ENCODE results near the gene TTYH2.

TTYH2 gene, protein sequence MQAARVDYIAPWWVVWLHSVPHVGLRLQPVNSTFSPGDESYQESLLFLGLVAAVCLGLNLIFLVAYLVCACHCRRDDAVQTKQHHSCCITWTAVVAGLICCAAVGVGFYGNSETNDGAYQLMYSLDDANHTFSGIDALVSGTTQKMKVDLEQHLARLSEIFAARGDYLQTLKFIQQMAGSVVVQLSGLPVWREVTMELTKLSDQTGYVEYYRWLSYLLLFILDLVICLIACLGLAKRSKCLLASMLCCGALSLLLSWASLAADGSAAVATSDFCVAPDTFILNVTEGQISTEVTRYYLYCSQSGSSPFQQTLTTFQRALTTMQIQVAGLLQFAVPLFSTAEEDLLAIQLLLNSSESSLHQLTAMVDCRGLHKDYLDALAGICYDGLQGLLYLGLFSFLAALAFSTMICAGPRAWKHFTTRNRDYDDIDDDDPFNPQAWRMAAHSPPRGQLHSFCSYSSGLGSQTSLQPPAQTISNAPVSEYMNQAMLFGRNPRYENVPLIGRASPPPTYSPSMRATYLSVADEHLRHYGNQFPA

GRCh38 chr17:74212913-74213791 lies at the start of gene TTYH2:
Gene TTYH2 (plus strand): TSS chr17:74213571. CDS start chr17:74213588, 17 bp downstream.
- Mint-ChIP-seq H3K27me3 (peaks cover 8% of the 10 kb centered on the region), H3K4me3 (peak within 1 kb of the TSS; percentile 82 to 91), H3K9me3 (no peaks in the 10 kb centered on the region), H3K27ac (peak within 1 kb of the TSS; percentile 36 to 85), H3K4me1 (peaks cover 86% of the 10 kb centered on the region)
- DNase-seq, result peak; percentile 65 to 66
- ATAC-seq, result peak; percentile 73

GRCh38 chr17:74163836-74164235 lies 49.5 kb upstream of the TTYH2 start:
- DNase-seq (no peak), ATAC-seq (no peak)
- H3K27me3 Mint-ChIP-seq, result peaks cover 16% of the 10 kb centered on the region
- H3K9me3 Mint-ChIP-seq, result no peaks in the 10 kb centered on the region
- no peaks in the 10 kb centered on the region for H3K4me1 Mint-ChIP-seq
- no peak overlapping the region for H3K4me3 Mint-ChIP-seq
- no peak overlapping the region for H3K27ac Mint-ChIP-seq

GRCh38 chr17:74164446-74165045 lies 48.8 kb upstream of the TTYH2 start:
- H3K9me3 Mint-ChIP-seq, result no peaks in the 10 kb centered on the region

GRCh38 chr17:74165797-74166365 lies 47.5 kb upstream of the TTYH2 start:
- Mint-ChIP-seq H3K27me3 (peaks cover 19% of the 10 kb centered on the region), H3K4me3 (no peak overlapping the region), H3K9me3 (no peaks in the 10 kb centered on the region), H3K27ac (no peak overlapping the region), H3K4me1 (no peaks in the 10 kb centered on the region)
- ATAC-seq (no peak), DNase-seq (no peak)

More at GRCh38 chr17:74164446-74165045, 48.8 kb upstream of the TTYH2 start:
- no peaks in the 10 kb centered on the region for H3K4me1 Mint-ChIP-seq
- DNase-seq, result no peak
- H3K4me3 Mint-ChIP-seq, result no peak overlapping the region
- no peak for ATAC-seq
- peaks cover 12% of the 10 kb centered on the region for H3K27me3 Mint-ChIP-seq
- no peak overlapping the region for H3K27ac Mint-ChIP-seq

- DNase-seq (no peak), ATAC-seq (no peak)
- Mint-ChIP-seq H3K27ac (peak overlapping the region in 1 of 2 donors; percentile 22), H3K9me3 (no peaks in the 10 kb centered on the region), H3K4me3 (no peak overlapping the region), H3K4me1 (no peaks in the 10 kb centered on the region), H3K27me3 (peaks cover 44% of the 10 kb centered on the region)
Observed at GRCh38 chr17:74170924-74171323, 42.4 kb upstream of the TTYH2 start.

- Mint-ChIP-seq H3K27me3 (peaks cover 53% of the 10 kb centered on the region), H3K27ac (no peak overlapping the region), H3K4me1 (no peaks in the 10 kb centered on the region), H3K4me3 (no peak overlapping the region), H3K9me3 (no peaks in the 10 kb centered on the region)
- ATAC-seq (no peak), DNase-seq (no peak)
Observed at GRCh38 chr17:74172700-74173099, 40.7 kb upstream of the TTYH2 start.

GRCh38 chr17:74176546-74177001 lies 36.8 kb upstream of the TTYH2 start:
- DNase-seq (peak; percentile 29 to 46), ATAC-seq (peak; percentile 66)
- Mint-ChIP-seq H3K9me3 (no peaks in the 10 kb centered on the region), H3K4me1 (no peaks in the 10 kb centered on the region), H3K27ac (no peak overlapping the region), H3K27me3 (peaks cover 65% of the 10 kb centered on the region), H3K4me3 (no peak overlapping the region)

- Mint-ChIP-seq H3K27ac (peak overlapping the region in 1 of 2 donors; percentile 5), H3K27me3 (peaks cover 65% of the 10 kb centered on the region), H3K4me1 (no peaks in the 10 kb centered on the region), H3K4me3 (no peak overlapping the region), H3K9me3 (no peaks in the 10 kb centered on the region)
- ATAC-seq (no peak), DNase-seq (no peak)
Observed at GRCh38 chr17:74177018-74177450, 36.3 kb upstream of the TTYH2 start.

- H3K27ac Mint-ChIP-seq, result no peak overlapping the region
- DNase-seq, result no peak
- peaks cover 54% of the 10 kb centered on the region for H3K27me3 Mint-ChIP-seq
- no peaks in the 10 kb centered on the region for H3K4me1 Mint-ChIP-seq
- H3K4me3 Mint-ChIP-seq, result no peak overlapping the region
- ATAC-seq, result no peak
- no peaks in the 10 kb centered on the region for H3K9me3 Mint-ChIP-seq
Observed at GRCh38 chr17:74179576-74179975, 33.8 kb upstream of the TTYH2 start.

DNA sequence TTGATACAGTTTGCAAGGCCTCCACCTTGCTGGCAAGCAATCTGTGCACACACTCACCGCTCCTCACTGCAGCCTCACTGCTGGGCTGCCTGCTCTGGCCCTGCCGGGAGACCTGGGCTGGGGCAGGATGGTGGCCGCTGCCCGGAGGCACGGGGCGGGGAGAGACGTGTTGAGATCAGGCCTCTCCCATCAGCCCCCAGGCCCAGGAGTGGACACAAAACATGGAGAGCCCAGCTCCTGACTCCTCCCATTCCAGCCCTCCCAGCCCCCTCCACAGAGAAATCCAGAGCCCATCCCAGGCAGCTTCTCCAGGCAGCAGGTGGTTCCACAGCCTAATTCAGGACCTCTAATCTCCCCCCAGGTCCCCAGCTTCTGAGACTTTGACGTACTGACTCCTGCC lies 33.0 kb upstream of the TTYH2 start:
- peak overlapping the region in 1 of 2 donors; percentile 93 for H3K27ac Mint-ChIP-seq
- no peaks in the 10 kb centered on the region for H3K4me1 Mint-ChIP-seq
- ATAC-seq (no peak), DNase-seq (no peak)
- peaks cover 47% of the 10 kb centered on the region for H3K27me3 Mint-ChIP-seq
- no peaks in the 10 kb centered on the region for H3K9me3 Mint-ChIP-seq
- no peak overlapping the region for H3K4me3 Mint-ChIP-seq

DNA sequence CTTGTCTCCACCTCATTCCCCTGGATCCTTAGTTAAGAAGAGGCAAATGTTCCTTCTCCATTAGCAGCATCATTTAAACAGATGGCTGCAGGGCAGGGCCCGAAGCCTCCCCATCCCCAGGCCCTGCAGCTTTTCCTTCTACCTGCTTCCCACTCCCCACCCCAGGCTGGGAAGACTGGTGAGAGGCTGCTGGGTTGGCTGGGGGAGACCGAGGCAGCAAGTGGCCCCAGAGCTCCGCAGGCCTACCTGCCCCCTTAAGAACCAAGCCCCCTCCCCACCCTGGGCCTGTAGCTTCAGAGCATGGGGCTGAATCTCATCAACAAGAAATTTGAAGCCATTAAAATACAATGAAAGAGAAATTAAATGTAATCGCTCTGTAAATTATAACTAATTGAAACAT lies 32.0 kb upstream of the TTYH2 start:
- H3K4me1 Mint-ChIP-seq, result no peaks in the 10 kb centered on the region
- DNase-seq, result no peak
- ATAC-seq, result no peak
- H3K27ac Mint-ChIP-seq, result no peak overlapping the region
- H3K27me3 Mint-ChIP-seq, result peaks cover 42% of the 10 kb centered on the region
- H3K4me3 Mint-ChIP-seq, result no peak overlapping the region
- H3K9me3 Mint-ChIP-seq, result no peaks in the 10 kb centered on the region

DNA sequence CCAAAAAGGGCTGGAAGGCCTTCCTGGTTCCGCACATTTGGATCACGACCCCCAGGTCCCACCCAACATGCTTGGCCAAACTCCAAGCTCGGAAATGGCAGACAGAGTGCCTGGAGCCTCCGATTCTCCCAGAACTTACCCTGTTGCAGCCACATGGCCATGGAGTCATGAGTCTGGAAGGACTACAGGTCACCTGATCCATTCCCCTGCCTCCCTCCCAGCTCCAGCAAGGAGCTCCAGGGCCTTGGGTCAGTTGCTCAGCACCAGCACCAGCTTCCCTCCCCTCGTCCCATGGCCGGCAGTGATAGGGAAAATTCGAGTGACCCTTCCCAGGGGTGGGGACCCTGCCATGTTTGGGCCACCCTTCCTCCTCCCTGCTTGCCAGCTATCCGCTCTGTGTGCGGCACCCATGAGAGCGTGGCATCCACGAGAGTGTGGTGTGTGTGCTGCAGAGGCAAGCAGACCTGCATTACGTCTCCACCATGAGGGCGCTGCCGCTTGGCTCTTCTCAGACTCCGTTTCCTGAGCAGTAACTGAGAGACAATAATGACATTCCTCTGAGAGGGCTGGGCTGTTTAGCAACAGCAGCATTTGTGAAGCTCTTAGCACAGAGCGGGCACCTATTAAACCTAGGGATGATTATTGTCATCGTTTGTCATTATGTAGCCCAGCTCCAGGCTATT lies 31.2 kb upstream of the TTYH2 start:
- Mint-ChIP-seq H3K4me1 (no peaks in the 10 kb centered on the region), H3K4me3 (no peak overlapping the region), H3K27me3 (peaks cover 40% of the 10 kb centered on the region), H3K9me3 (no peaks in the 10 kb centered on the region), H3K27ac (no peak overlapping the region)
- ATAC-seq (no peak), DNase-seq (no peak)

DNA sequence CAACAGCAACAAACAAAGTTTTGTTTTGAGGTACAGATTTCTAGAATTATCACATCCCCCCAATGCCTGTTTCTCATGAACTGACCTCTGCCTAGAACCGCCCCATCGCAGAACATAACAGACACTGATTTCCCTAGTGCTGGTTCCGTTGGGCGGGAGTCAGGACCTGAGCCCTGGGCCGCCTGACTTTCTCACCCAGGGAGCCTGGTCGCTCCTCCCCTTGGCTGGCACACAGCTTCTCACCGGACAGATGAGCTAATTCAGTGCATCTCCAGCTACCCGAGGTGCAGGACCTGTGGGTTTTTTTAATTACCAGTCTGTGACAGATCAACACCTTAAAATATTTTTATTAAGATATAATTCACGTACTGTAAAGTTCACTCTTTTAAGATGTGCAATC lies 30.0 kb upstream of the TTYH2 start:
- H3K27ac Mint-ChIP-seq, result no peak overlapping the region
- peaks cover 38% of the 10 kb centered on the region for H3K27me3 Mint-ChIP-seq
- no peaks in the 10 kb centered on the region for H3K4me1 Mint-ChIP-seq
- H3K9me3 Mint-ChIP-seq, result no peaks in the 10 kb centered on the region
- no peak overlapping the region for H3K4me3 Mint-ChIP-seq
- DNase-seq, result no peak
- ATAC-seq, result no peak

DNA sequence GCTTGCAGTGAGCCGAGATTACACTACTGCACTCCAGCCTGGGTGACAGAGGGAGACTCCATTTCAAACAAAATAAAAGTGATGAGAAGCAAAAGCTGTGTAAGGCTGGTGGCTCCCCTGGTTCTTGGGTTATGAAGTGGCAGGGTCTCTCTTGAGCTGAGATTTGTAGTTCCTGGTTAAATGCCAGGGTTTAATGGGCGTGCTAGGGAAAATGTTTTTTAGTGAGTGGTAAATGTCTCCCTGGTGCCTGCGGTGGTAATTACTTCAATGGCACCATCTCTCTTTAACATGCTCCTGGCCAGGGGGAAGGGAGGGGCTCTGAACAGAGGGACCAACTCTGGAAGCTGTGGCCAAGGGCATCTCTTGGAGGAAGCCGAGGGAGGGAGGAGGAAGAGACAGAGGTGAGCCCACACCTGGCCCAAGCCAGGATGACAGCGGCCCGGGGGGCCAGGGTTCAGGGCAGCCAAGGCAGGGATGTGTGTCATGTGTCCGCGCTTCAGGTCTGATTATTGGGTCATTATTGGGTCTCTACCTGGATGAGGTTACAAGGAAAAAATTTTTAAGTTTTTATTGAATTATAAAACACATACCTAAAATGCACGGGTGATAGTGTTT lies 27.7 kb upstream of the TTYH2 start:
- Mint-ChIP-seq H3K27me3 (peaks cover 33% of the 10 kb centered on the region), H3K9me3 (peaks cover 0 to 9% of the 10 kb centered on the region in 2 donors)
- no peak for ATAC-seq

More for the DNA sequence above, 27.7 kb upstream of the TTYH2 start:
- H3K4me1 Mint-ChIP-seq, result no peaks in the 10 kb centered on the region
- H3K4me3 Mint-ChIP-seq, result no peak overlapping the region
- no peak overlapping the region for H3K27ac Mint-ChIP-seq
- no peak for DNase-seq

Measured in stimulated activated naive CD8-positive, alpha-beta T cell treated with anti-CD3 and anti-CD28 coated beads, Interleukin-15, amount 100 ng/mL, for 72 hours (primary cell).